ENCODE measurements around the gene LRRC36. TPM values are rescaled to one million over a fixed set of nuclear protein-coding genes. Genes with fewer than 3 reads are reported as not detected.

The LRRC36 gene
- total RNA-seq, 1 experiment from 2014 or later = not detected

DNA sequence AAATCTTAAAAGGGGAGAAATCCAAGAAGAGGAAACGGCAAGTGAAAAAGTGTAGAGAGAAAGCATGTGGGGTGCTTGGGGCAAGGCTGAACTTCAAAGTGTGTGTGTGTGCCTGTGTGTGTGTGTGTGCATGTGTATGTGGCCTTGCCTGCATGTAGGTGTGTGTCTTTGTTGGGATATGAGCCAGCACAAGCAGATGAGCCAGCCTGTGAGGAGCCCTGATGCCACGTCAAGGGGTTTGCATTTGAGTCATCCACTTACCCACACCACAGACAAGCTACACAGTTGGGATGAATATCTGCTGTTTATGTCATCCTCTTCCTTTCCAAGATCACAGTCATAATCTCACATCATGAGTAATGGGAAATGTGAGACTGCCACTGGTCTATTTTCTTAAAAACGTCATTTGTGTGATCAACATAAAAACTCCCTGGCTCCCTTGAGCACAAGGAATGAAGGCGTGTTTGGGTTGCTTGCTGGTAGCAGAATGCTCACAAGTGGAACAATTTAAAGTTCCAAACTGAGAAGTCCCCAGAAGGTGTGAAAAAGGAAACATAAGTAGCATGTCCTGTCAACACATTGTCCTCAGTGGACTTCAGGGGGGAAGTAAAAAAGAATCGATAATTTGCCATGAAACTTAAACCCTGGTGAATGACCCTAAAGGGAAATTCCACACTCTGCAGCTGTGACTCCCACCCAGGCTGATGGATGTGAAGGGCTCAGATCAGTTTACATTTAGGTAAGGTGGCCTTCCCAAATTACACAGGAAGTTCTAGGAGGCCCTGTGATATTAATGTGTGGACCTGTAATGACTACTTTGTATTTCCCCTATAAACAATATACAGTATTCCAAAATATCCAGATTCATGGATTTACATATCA, 14.8 kb upstream of the LRRC36 start (continued):
- peak; percentile 66 for TF ChIP-seq FOSL1 (IDR thresholded peaks at IDR 0.05; ENCODE audit: low read depth)
- TF ChIP-seq ATF3 (IDR thresholded peaks at IDR 0.05) = no peak; the same call in 1 of the 2 replicates
- no peak for TF ChIP-seq SIN3A (IDR thresholded peaks at IDR 0.05; ENCODE audit: low read depth)
- TF ChIP-seq CEBPB (IDR thresholded peaks at IDR 0.05; ENCODE audit: low read depth) = no peak

DNA sequence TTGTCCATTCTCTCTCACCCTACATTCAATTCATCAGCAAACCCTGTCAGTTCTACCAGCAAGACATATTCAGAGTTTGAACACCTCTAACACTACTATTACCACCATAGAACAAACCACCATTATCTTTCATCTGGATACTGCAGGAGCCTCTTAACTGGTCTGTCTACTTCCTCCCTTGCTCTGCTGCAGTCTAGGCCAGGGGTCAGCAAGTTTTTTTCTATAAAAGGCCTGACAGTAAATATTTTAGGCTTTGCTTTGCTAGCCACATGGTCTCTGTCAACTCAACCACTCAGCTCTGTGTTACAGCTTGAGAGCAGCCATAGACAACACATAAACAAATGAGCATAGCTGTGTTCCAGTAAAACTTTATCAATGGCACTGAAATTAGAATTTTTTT, 13.9 kb upstream of the LRRC36 start:
- Histone ChIP-seq H3K9me3 (ENCODE audit: control insufficient read depth in 1 of 2, insufficient read depth in 1 of 2, low read depth in 1 of 2, low read length in 2 of 2) (no peaks in the 10 kb centered on the region), H2AFZ (ENCODE audit: low read depth, low read length, poor library complexity, severe bottlenecking) (no peak overlapping the region), H3K9me2 (ENCODE audit: insufficient read depth) (no peaks in the 10 kb centered on the region), H3K4me2 (ENCODE audit: low read length) (no peak overlapping the region), H3K27ac (ENCODE audit: low read depth, low read length) (no peak overlapping the region), H3K36me3 (ENCODE audit: control insufficient read depth in 1 of 2, insufficient read depth in 2 of 2, low read length in 2 of 2) (no peaks in the 10 kb centered on the region), H3K9ac (ENCODE audit: low read length) (no peak overlapping the region), H3K4me1 (ENCODE audit: control insufficient read depth in 1 of 2, insufficient read depth in 2 of 2, low read length in 2 of 2) (peaks cover 2 to 14% of the 10 kb centered on the region in 2 experiments; a peak in 3 of 4 replicates), H4K20me1 (ENCODE audit: insufficient read depth) (no peaks in the 10 kb centered on the region), H3K4me3 (replicated peaks in 1 of 2; ENCODE audit: low read depth in 1 of 2, low read length in 2 of 2) (no peak overlapping the region), H3K79me2 (ENCODE audit: insufficient read depth, low read length) (no peaks in the 10 kb centered on the region), H3K27me3 (ENCODE audit: insufficient read depth, low read length) (no peaks in the 10 kb centered on the region)
- ChIA-PET POLR2A (no interaction called here), CTCF (no interaction called here), RAD21 (ENCODE audit: low non-redundant PET in 1 of 2, low total read pairs in 2 of 2, uncharacterized antibody in 2 of 2, unreplicated experiment in 2 of 2) (no interaction called here)
- no TSS peak for BruUV-seq (replicated peaks)
- intact Hi-C loops (cut with micrococcal nuclease) = no loop called here
- ATAC-seq (no peak), DNase-seq (ENCODE audit: low read depth, low spot score) (no peak)
- TF ChIP-seq JUND (IDR thresholded peaks at IDR 0.05) (no peak), FOSL1 (IDR thresholded peaks at IDR 0.05; ENCODE audit: low read depth) (no peak), ATF3 (IDR thresholded peaks at IDR 0.05) (no peak), ZFX (IDR thresholded peaks at IDR 0.05) (no peak), SP1 (IDR thresholded peaks at IDR 0.05; ENCODE audit: low read depth) (no peak), POLR2AphosphoS5 (IDR thresholded peaks at IDR 0.05; ENCODE audit: low read depth, low read length) (no peak), TCF7L2 (IDR thresholded peaks at IDR 0.05; ENCODE audit: borderline replicate concordance, extremely low read depth, insufficient read depth, insufficient read length) (no peak), CTCF (IDR thresholded peaks at IDR 0.05 in 2 of 3, conservative IDR thresholded peaks at IDR 0.05 in 1 of 3; ENCODE audit: borderline replicate concordance in 1 of 3, insufficient read depth in 1 of 3, low read depth in 2 of 3, low read length in 2 of 3) (no peak), SRF (IDR thresholded peaks at IDR 0.05; ENCODE audit: low read depth) (no peak), ELF1 (IDR thresholded peaks at IDR 0.05; ENCODE audit: borderline replicate concordance, low read depth) (no peak), ZNF274 (IDR thresholded peaks at IDR 0.05; ENCODE audit: low read depth, low read length) (no peak), EZH2phosphoT487 (IDR thresholded peaks at IDR 0.05; ENCODE audit: borderline replicate concordance) (no peak), CEBPB (IDR thresholded peaks at IDR 0.05; ENCODE audit: low read depth) (no peak)
- TF ChIP-seq, protein P1, sequence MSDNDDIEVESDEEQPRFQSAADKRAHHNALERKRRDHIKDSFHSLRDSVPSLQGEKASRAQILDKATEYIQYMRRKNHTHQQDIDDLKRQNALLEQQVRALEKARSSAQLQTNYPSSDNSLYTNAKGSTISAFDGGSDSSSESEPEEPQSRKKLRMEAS (IDR thresholded peaks at IDR 0.05) = no peak
